22Rv1 (cell line): ENCODE measurements around the gene SLC5A8.

Source experiments
- ZFX ChIP-seq: fragments of 450-650 bp; IDR thresholded peaks from 2 replicates; pipeline ENCODE4 v1.6.1; 2017; ENCODE audit warnings: antibody characterized with exemption, borderline replicate concordance
- TF ChIP-seq, protein P1 (sequence below): fragments of 450-650 bp; IDR thresholded peaks from 2 replicates; pipeline ENCODE4 v1.5.1; 2017; ENCODE audit warnings: mild to moderate bottlenecking

DNA sequence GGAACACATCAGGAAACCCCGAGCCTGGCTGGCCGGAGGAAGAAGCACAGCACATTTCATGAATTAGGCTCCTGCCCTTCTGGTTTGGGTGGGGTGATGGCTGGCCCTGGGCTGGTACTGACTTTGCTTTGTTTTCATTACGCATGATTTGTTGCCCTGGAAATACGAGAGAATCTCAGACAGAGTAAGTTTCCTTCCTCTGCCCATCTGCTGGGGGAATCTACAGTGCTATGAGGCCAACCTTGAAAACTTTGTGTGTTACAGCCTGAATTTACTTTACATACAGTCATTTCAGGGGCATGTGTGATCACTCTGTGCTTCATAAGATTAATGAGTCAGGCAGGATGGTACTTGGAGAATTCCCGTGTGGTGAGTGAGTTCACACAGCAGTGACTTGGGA, 20.5 kb upstream of the SLC5A8 start:
- TF ChIP-seq, protein P1, sequence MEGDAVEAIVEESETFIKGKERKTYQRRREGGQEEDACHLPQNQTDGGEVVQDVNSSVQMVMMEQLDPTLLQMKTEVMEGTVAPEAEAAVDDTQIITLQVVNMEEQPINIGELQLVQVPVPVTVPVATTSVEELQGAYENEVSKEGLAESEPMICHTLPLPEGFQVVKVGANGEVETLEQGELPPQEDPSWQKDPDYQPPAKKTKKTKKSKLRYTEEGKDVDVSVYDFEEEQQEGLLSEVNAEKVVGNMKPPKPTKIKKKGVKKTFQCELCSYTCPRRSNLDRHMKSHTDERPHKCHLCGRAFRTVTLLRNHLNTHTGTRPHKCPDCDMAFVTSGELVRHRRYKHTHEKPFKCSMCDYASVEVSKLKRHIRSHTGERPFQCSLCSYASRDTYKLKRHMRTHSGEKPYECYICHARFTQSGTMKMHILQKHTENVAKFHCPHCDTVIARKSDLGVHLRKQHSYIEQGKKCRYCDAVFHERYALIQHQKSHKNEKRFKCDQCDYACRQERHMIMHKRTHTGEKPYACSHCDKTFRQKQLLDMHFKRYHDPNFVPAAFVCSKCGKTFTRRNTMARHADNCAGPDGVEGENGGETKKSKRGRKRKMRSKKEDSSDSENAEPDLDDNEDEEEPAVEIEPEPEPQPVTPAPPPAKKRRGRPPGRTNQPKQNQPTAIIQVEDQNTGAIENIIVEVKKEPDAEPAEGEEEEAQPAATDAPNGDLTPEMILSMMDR, result no peak
- TF ChIP-seq ZFX, result no peak
